ENCODE measurements around the gene NKAIN4.

The NKAIN4 gene

GRCh38 chr20:63239431-63239830 is 14.8 kb downstream of the NKAIN4 start:
- no peak for TF ChIP-seq CTCF (IDR thresholded peaks at IDR 0.05; ENCODE audit: low read depth, low read length)
- no peak for DNase-seq (ENCODE audit: extremely low read depth, low read depth)

- no peak for TF ChIP-seq CTCF (IDR thresholded peaks at IDR 0.05; ENCODE audit: low read depth, low read length)
- no peak for DNase-seq (ENCODE audit: extremely low read depth, low read depth)
These were observed 15.6 kb downstream of the NKAIN4 start for GRCh38 chr20:63238514-63239125.

GRCh38 chr20:63238031-63238430 is 16.2 kb downstream of the NKAIN4 start:
- TF ChIP-seq CTCF (IDR thresholded peaks at IDR 0.05; ENCODE audit: low read depth, low read length): no peak
- no peak for DNase-seq (ENCODE audit: extremely low read depth, low read depth)

GRCh38 chr20:63236116-63236837 is 18.0 kb downstream of the NKAIN4 start:
- no peak for DNase-seq (ENCODE audit: extremely low read depth, low read depth)
- TF ChIP-seq CTCF (IDR thresholded peaks at IDR 0.05; ENCODE audit: low read depth, low read length): no peak

GRCh38 chr20:63235399-63235983 is 18.8 kb downstream of the NKAIN4 start, which contains the start of gene BIRC7:
BIRC7 (plus strand) TSS chr20:63235905; CDS start chr20:63236097, 192 bp downstream.
- TF ChIP-seq CTCF (IDR thresholded peaks at IDR 0.05; ENCODE audit: low read depth, low read length): no peak
- no peak for DNase-seq (ENCODE audit: extremely low read depth, low read depth)

GRCh38 chr20:63234693-63235398 is 19.4 kb downstream of the NKAIN4 start:
- no peak for DNase-seq (ENCODE audit: extremely low read depth, low read depth)
- TF ChIP-seq CTCF (IDR thresholded peaks at IDR 0.05; ENCODE audit: low read depth, low read length): peak; percentile 26
